ENCODE results near the gene DKK2. TPM values are rescaled to one million over a fixed set of nuclear protein-coding genes. Genes with fewer than 3 reads are reported as not detected.

DKK2 gene
- total RNA-seq, 1 experiment from 2014 or later = not detected

- no peak for TF ChIP-seq CTCF (conservative IDR thresholded peaks at IDR 0.05)
- no peak for TF ChIP-seq EZH2 (IDR thresholded peaks at IDR 0.05; ENCODE audit: low read depth)
- no TSS peak for BruUV-seq (replicated peaks)
- Histone ChIP-seq H3K9me3 (ENCODE audit: insufficient read depth, low read depth) (no peaks in the 10 kb centered on the region), H4K20me1 (ENCODE audit: insufficient read depth) (no peaks in the 10 kb centered on the region), H3K36me3 (ENCODE audit: low read depth) (no peaks in the 10 kb centered on the region), H2AFZ (no peak overlapping the region), H3K79me2 (ENCODE audit: low read depth) (no peaks in the 10 kb centered on the region), H3K9me2 (ENCODE audit: insufficient read depth) (no peaks in the 10 kb centered on the region), H3K27ac (no peak overlapping the region), H3K4me2 (no peak overlapping the region), H3F3A (ENCODE audit: insufficient read depth, low read depth) (no peaks in the 10 kb centered on the region), H3K4me3 (no peak overlapping the region), H3K4me1 (replicated peaks; ENCODE audit: insufficient read depth) (no peaks in the 10 kb centered on the region), H3K27me3 (ENCODE audit: insufficient read depth, low read depth) (no peaks in the 10 kb centered on the region)
- DNase-seq = no peak
- intact Hi-C loops (cut with micrococcal nuclease; ENCODE audit: unreplicated experiment) = no loop called here
- POLR2A ChIA-PET (ENCODE audit: unreplicated experiment) = no interaction called here
- CTCF ChIA-PET = no interaction called here
These were observed 35.0 kb upstream of the DKK2 start for GRCh38 chr4:107071108-107071507.

DNA sequence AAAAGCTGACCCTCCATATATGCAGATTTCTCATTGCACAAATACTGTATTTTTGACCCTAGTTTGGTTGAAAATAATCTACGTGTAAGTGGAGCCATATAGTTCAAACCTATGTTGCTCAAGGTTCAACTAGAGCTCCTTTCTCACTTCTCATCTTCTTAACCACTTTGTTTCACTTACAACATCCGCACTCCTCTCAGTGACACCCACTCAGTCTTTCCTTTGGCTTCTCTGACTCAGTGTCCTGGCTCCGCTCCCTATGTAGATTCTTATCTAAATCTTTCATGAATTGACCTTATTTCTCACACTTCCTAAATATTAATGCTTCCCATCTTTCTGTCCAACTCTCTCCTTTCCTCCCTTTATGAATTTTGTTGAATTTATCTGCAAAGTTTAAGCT is 32.9 kb upstream of the DKK2 start:
- POLR2A ChIA-PET (ENCODE audit: unreplicated experiment) = no interaction called here
- no TSS peak for BruUV-seq (replicated peaks)
- intact Hi-C loops (cut with micrococcal nuclease; ENCODE audit: unreplicated experiment) = no loop called here

GRCh38 chr4:107068116-107068515 is 32.0 kb upstream of the DKK2 start:
- POLR2A ChIA-PET (ENCODE audit: unreplicated experiment) = no interaction called here
- intact Hi-C loops (cut with micrococcal nuclease; ENCODE audit: unreplicated experiment) = no loop called here

More for the DNA sequence above, 32.9 kb upstream of the DKK2 start:
- Histone ChIP-seq H3K79me2 (ENCODE audit: low read depth) (no peaks in the 10 kb centered on the region), H3K9me3 (ENCODE audit: insufficient read depth, low read depth) (no peaks in the 10 kb centered on the region), H3K4me3 (no peak overlapping the region), H4K20me1 (ENCODE audit: insufficient read depth) (no peaks in the 10 kb centered on the region), H3K9me2 (ENCODE audit: insufficient read depth) (no peaks in the 10 kb centered on the region), H2AFZ (no peak overlapping the region), H3K27ac (no peak overlapping the region), H3K27me3 (ENCODE audit: insufficient read depth, low read depth) (no peaks in the 10 kb centered on the region), H3K4me1 (replicated peaks; ENCODE audit: insufficient read depth) (no peaks in the 10 kb centered on the region), H3K36me3 (ENCODE audit: low read depth) (no peaks in the 10 kb centered on the region), H3K4me2 (no peak overlapping the region), H3F3A (ENCODE audit: insufficient read depth, low read depth) (no peaks in the 10 kb centered on the region)
- DNase-seq = no peak
- CTCF ChIA-PET = no interaction called here
- TF ChIP-seq CTCF (conservative IDR thresholded peaks at IDR 0.05) (no peak), EZH2 (IDR thresholded peaks at IDR 0.05; ENCODE audit: low read depth) (no peak)

More at GRCh38 chr4:107068116-107068515, 32.0 kb upstream of the DKK2 start:
- Histone ChIP-seq H3K9me3 (ENCODE audit: insufficient read depth, low read depth) (no peaks in the 10 kb centered on the region), H3K79me2 (ENCODE audit: low read depth) (no peaks in the 10 kb centered on the region), H2AFZ (no peak overlapping the region), H3K27ac (no peak overlapping the region), H3K36me3 (ENCODE audit: low read depth) (no peaks in the 10 kb centered on the region), H4K20me1 (ENCODE audit: insufficient read depth) (no peaks in the 10 kb centered on the region), H3F3A (ENCODE audit: insufficient read depth, low read depth) (no peaks in the 10 kb centered on the region), H3K27me3 (ENCODE audit: insufficient read depth, low read depth) (no peaks in the 10 kb centered on the region), H3K4me3 (no peak overlapping the region), H3K4me1 (replicated peaks; ENCODE audit: insufficient read depth) (no peaks in the 10 kb centered on the region), H3K9me2 (ENCODE audit: insufficient read depth) (no peaks in the 10 kb centered on the region), H3K4me2 (no peak overlapping the region)
- BruUV-seq (replicated peaks) = no TSS peak
- no peak for TF ChIP-seq CTCF (conservative IDR thresholded peaks at IDR 0.05)
- TF ChIP-seq EZH2 (IDR thresholded peaks at IDR 0.05; ENCODE audit: low read depth) = no peak
- CTCF ChIA-PET = no interaction called here
- DNase-seq = no peak
